A673 (cell line): ENCODE results near the gene ZSWIM9.
A peak's percentile ranks its signal among the peaks of the same experiment; 100 is the strongest.

Experiments used
- EZH2 ChIP-seq: fragments of 200-600 bp; sonication (generic); IDR thresholded peaks from 2 replicates; pipeline ENCODE4 v1.6.1; 2017; ENCODE audit warnings: borderline replicate concordance, low read depth, mild to moderate bottlenecking, mixed read lengths, antibody characterized with exemption, low read length; ENCODE audit not compliant: poor library complexity, severe bottlenecking
- TF ChIP-seq, protein P1 (sequence below): fragments of 300-800, 200-600 bp; sonication (generic); conservative IDR thresholded peaks from 2 replicates; pipeline ENCODE4 v1.5.1; 2017; ENCODE audit warnings: low read depth, mild to moderate bottlenecking, antibody characterized with exemption, low read length, moderate library complexity, mixed read lengths

DNA sequence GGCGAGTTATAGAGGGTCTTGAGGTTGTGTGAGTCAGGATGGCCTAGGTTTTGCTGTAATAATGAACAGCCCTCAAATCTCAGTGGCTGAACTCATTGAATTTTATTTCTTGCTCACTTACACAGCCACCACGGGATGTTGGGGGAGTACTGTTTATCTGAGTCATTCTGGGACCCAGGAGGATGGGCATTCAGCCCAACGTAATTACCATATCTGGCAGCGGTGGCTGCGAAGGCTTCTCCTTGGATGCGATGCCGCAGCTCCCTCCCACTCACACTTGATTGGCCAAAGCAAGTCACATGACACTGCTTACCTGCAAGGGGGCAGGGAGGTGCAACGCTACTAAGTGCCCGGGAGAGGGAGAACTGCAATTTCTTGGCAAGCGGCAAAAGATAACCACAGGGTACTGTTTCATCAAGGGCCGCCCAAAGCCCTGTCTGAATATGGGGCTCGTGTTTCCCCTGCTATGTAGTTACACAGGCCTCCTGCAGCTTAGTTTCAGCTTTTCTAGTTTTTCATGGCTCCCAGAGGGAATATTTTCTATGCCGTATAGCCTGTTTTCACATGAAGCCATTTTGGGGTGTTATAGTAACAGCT lies 19.9 kb downstream of the ZSWIM9 start:
- TF ChIP-seq, protein P1, sequence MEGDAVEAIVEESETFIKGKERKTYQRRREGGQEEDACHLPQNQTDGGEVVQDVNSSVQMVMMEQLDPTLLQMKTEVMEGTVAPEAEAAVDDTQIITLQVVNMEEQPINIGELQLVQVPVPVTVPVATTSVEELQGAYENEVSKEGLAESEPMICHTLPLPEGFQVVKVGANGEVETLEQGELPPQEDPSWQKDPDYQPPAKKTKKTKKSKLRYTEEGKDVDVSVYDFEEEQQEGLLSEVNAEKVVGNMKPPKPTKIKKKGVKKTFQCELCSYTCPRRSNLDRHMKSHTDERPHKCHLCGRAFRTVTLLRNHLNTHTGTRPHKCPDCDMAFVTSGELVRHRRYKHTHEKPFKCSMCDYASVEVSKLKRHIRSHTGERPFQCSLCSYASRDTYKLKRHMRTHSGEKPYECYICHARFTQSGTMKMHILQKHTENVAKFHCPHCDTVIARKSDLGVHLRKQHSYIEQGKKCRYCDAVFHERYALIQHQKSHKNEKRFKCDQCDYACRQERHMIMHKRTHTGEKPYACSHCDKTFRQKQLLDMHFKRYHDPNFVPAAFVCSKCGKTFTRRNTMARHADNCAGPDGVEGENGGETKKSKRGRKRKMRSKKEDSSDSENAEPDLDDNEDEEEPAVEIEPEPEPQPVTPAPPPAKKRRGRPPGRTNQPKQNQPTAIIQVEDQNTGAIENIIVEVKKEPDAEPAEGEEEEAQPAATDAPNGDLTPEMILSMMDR: peak; percentile 67
- TF ChIP-seq EZH2: no peak
